Measurements from ENCODE around the gene EIF5B.

Gene EIF5B

GRCh38 chr2:99374747-99375146, 37.6 kb downstream of the EIF5B start:
- DNase-seq, result no peak

GRCh38 chr2:99376254-99376864, 39.2 kb downstream of the EIF5B start:
- DNase-seq, result no peak

- DNase-seq, result no peak
Measured at GRCh38 chr2:99377879-99378278, 40.7 kb downstream of the EIF5B start.

GRCh38 chr2:99380376-99381010, 43.3 kb downstream of the EIF5B start:
- no peak for DNase-seq

- DNase-seq, result no peak
Measured at GRCh38 chr2:99382143-99382542, 45.0 kb downstream of the EIF5B start.

- DNase-seq, result no peak
Measured at GRCh38 chr2:99386011-99386410, 48.8 kb downstream of the EIF5B start.

- no peak for DNase-seq
Measured at GRCh38 chr2:99388892-99389291, 51.7 kb downstream of the EIF5B start.

- DNase-seq, result no peak
Measured at GRCh38 chr2:99389371-99389770, 52.2 kb downstream of the EIF5B start.

- no peak for DNase-seq
Measured at GRCh38 chr2:99389946-99390345, 52.8 kb downstream of the EIF5B start.

GRCh38 chr2:99395589-99396130, 58.5 kb downstream of the EIF5B start:
- no peak for DNase-seq

- DNase-seq, result no peak
Measured at GRCh38 chr2:99397266-99397920, 60.2 kb downstream of the EIF5B start.

GRCh38 chr2:99398303-99398702, 61.1 kb downstream of the EIF5B start:
- DNase-seq, result no peak

GRCh38 chr2:99399063-99399462, 61.9 kb downstream of the EIF5B start:
- no peak for DNase-seq

- no peak for DNase-seq
Measured at GRCh38 chr2:99399795-99400194, 62.6 kb downstream of the EIF5B start.

- DNase-seq, result no peak
Measured at GRCh38 chr2:99401841-99402240, 64.7 kb downstream of the EIF5B start.

GRCh38 chr2:99403084-99403483, 65.9 kb downstream of the EIF5B start:
- DNase-seq, result no peak

- DNase-seq, result no peak
Measured at GRCh38 chr2:99403524-99403923, 66.3 kb downstream of the EIF5B start.

- no peak for DNase-seq
Measured at GRCh38 chr2:99404039-99404796, 67.0 kb downstream of the EIF5B start.

GRCh38 chr2:99404797-99405669, 67.8 kb downstream of the EIF5B start:
- DNase-seq, result no peak

- no peak for DNase-seq
Measured at GRCh38 chr2:99406137-99406536, 68.9 kb downstream of the EIF5B start.

GRCh38 chr2:99410276-99410675, 73.1 kb downstream of the EIF5B start:
- DNase-seq, result no peak

GRCh38 chr2:99414566-99414965, 77.4 kb downstream of the EIF5B start:
- no peak for DNase-seq
